NCI-H1417 treated with DMSO at 0.1 percent for 48 hours (cell line): ENCODE results near the gene NOS3.
"Not testable (repeated sequence)": the region's sequence is repeated elsewhere in the genome, so short reads cannot be mapped to it uniquely, and the experiment has no call there.

Source experiments
- DNase-seq: peaks from one replicate; lab custom pipeline; 2025; lab: John Stamatoyannopoulos, UW

NOS3 gene

DNA sequence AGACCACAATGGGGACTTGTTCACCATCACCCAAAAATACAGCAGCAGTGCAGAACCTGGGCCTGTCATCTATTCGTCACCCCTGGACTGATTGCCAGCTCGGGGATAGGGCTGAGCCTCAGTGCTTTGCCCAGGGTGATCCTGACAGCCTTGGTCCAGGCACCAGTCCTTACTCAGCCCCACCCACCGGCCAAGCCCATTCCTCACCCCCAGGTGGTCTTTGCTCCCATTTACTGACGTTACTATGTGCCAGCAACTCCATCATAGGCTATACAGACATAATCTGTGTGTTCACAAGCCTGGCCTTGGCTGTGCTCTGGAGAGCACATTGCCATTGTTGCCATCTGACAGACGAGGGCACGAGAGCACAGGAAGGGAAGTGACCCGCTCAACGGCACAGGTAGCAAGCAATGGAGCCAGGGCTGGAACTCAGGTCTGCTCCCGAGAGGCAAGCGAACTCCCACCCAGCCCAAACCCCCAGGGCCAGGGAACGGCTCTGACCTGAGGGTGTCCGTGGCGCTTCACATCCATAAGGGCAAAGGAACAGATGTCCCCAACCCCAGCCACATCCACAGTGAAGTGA, 26.6 kb downstream of the NOS3 start:
- DNase-seq = no peak

DNA sequence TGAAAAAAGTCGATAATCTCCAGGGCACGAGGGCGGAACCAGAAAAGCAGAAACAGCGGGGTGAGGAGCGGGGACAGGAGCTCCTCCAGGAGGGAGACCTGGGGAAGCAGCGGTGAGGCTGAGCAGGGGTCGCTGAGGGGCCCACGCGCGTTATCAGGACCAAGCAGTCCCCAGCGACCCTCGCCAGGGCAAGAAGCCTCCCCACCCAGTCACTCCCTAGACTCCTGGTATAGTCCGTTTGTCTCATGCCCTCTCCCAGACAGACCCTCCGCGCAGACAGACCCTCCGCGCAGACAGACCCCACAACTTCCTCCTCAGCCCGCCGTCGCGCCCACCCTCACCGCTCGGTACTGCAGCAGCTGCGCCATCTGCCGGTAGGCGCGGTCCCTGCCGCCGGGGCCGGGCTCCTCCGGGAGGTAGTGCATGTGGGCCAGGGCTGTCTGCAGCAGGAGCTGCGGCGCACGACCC, 27.2 kb downstream of the NOS3 start:
- DNase-seq = peak; percentile 48

DNA sequence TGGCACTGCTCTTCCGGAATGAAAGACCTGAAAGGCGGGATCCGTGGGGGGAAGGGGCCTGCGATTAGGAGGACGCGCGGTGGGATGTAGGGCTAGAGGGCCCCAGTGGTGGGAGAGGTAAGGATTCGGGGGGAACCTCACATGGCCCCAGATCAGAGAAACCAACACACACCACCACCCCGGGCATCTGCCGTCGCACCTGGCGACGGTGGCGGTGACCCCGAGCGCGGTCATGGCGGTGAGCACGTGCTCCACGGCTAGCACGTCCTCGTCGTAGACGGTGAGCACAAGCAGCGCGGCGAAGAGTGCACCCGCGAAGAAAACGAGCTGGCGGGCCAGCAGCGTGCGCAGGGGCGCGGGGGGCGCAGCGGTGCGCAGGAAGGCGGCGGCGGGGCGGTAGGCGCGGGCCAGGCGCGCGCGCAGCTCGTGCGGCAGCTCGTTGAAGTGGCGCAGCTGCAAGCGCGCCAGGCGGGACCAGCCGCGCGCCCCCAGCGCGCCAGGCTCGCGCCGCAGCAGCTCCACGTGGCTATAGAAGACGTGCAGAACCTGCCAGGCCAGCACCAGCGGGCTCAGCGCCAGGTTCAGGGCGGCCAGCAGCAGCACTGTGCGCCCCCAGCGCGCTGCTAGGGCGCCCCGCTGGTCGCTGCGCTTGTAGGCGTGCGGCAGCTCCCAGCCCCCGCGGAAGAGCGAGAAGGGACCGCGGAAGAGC, 27.8 kb downstream of the NOS3 start:
- peak; percentile 65 for DNase-seq

DNA sequence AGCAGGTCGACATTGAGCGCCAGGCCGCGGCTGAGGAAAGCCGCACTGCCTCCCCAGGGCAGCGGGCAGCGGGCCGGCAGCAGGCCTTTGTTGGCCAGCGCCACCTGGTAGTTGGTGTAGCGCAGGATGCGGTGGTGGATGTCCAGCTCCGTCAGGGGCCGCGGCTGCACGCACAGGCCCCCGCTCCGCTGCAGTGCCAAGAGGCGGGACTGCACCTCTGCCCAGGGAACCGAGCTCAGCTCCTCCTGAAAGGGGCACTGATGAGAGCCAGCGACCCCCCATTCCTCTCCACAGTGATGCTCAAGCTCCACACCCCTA, 28.3 kb downstream of the NOS3 start:
- DNase-seq = no peak

DNA sequence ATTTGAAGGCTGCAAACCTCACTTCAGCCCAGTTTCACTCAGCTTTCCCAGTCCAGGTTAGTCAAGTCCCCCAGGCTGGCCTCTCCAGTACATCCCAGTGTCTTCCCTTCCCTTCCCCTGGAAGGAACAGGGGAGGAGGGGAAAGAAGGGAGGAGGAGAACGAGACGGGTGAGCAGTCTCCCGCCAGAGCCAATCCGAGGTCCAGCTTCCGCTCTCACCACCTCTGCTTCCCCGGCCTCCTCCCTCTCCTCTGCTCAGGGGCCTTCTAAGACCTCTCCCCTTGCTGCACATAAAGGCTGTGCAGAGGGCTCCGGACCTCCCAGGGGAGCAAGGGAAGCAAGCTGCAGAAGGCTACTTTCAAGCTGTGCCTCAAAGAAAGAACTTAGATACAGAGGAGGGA, 29.4 kb downstream of the NOS3 start:
- no peak for DNase-seq

DNA sequence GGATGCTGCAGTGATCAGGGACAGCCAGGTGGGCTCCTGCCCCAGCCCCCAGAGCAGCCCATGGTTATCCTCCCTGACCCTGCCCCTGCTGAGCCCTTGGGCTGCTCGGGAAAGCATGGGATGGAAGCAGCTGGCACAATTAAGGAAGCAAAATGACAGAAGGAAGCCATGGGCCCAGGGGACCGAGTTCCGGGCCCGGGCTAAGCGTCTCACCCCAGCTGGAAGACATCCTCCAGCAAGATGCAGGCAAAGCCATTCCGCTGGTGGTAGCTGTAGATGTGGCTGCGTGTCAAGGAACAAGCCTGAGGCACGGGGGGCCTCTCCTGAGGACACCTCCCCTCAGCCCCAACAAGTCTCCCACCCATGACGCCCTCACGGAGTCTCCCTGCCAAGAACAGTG, 32.4 kb downstream of the NOS3 start:
- DNase-seq = no peak

DNA sequence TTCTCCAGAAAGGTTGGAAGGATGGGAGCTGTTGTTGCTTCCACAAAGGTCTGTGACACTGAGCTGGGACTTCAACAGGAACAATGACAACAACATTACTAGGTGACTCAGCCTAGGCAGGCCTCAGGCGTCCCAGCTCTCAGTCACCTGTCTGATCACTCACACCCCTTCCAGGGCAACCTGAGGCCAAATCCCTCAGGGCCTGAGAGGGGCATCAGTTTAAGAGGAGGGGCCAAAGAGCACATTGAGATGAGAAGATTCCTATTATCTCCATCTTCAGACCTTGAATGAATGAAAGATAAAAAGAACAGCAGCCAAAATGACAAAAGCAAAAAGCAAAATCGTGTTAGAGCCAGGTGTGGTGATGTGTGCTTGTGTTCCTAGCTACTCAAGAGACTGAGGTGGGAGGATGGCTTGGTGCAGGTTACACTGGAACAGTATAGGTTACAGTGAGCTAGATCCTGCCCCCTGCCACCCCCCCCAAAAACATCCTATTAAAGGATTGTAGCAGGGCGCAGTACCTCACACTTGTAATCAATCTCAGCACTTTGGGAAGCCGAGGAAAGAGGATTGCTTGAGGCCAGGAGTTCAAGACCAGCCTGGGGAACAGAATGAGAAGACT, 33.7 kb downstream of the NOS3 start, which contains the start of gene ATG9B:
TSS of gene ATG9B (minus strand) at position 60 of the 622 bp plus-strand sequence. CDS start 71 bp downstream, outside the sequence.
- no peak for DNase-seq

DNA sequence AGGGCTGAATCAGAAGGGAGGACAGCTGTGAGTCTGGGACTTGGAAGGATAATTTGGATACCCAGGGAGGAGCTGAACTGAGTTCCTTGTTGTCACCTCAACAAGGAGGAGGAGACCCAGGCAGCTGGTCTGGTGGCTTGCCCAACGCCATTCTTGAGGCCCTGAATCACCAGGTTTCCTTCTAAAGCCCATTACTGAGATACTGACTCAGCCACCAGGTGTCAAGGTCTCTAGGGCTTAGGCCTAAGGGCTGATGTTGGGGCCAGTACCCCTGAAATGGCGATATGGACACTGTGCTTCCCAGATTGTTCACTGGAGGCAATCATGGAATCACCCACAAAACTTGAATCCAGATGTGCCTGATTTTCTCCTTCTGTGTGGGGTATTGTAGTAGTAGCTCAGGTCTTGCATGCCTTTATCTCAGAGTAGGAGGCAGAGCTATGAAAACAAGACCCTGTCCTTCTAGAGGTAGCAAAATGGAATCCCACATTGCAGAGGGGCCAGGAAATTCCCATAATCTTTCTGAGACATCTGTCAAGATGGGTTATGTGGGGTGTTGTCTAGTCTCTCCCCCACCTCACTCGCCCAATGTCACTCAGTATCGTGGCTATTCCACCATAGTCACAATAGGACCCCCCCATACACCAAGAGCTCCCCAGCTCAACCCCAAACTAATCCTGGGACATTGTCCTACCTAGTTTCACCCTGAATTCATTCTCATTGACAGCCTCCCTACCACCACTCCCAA, 35.3 kb downstream of the NOS3 start:
- no peak for DNase-seq

DNA sequence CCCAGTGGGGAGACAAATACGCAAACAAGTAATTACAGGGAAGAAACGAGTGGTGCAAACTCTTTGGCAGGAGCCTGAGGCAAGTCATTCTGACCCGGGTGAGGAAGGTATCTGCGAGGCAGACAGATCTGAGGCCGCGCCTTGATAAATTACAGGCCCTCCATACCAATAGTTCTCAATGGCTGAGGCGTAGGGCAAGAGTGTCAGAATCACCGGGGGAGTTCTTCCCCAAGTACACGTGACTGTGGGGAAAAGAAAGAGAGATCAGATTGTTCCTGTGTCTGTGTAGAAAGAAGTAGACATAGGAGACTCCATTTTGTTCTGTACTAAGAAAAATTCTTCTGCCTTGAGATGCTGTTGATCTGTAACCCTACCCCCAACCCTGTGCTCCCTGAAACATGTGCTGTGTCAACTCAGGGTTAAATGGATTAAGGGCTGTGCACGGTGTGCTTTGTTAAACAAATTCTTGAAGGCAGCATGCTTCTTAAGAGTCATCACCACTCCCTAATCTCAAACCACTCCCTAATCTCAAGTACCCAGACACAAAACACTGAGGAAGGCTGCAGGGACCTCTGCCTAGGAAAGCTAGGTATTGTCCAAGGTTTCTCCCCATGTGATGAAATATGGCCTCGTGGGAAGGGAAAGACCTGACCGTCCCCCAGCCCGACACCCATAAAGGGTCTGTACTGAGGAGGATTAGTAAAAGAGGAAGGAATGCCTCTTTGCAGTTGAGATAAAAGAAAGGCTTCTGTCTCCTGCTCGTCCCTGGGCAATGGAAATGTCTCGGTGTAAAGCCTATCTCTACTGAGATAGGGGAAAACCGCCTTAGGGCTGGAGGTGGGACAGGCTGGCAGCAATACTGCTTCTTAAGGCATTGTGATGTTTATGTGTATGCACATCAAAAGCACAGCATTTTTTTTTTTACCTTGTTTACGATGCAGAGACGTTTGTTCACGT, 36.2 kb downstream of the NOS3 start:
- DNase-seq = not testable (repeated sequence)

DNA sequence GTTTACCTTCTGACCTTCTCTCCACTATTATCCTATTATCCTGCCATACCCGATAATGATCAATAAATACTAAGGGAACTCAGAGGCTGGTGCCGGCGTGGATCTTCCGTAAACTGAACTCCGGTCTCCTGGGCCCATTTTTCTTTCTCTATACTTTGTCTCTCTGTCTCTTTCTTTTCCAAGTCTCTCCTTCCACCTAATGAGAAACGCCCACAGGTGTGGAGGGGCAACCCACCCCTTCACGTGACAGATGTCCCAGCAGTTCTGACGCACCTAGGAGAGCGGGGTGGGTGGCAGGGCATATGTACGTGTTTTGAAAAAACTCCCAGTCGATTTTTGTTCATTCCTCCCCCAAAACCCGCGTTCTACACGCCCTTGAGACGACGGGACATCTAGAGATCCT, 36.9 kb downstream of the NOS3 start:
- DNase-seq = not testable (repeated sequence)

DNA sequence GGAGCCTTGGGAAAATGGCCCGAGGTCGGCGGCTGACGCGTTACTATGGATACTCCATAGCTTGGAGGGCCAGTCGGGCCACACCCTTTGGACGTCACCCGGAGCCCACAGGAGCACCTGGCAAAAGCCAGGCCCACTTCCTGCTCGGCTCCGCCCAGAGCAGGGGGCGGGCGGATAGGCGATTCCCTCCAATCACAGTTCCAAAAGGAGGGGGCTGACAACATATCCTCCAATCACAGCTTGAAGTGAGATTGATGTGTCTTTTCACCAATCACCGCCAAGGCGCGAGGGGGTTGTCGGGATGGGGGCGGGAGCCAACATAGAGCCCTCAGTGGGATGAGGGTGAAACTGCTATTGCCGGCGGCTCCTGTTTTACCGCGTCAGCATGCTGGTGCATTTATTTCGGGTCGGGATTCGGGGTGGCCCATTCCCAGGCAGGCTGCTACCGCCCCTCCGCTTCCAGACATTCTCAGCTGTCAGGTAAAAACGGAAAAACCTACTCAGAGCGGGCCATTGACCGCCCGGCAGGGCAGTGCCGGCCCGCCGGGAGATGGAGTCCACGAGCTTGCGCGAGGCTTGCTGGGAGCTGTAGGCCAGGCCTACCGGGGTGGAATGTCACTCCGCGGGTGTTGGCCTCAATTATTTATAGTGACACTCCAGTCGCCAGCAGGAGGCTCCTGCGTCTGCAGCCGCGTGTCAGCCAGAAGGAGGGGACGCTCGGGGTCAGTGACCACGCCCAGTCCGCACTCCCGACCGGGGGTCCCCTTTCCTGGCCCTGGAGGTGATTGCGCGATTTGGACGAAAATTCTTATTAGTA, 37.5 kb downstream of the NOS3 start, which contains the start of gene ABCB8:
TSS of gene ABCB8 (plus strand) at position 320 of the 817 bp plus-strand sequence. CDS start at position 386, 66 bp downstream.
- DNase-seq = peak; percentile 98

DNA sequence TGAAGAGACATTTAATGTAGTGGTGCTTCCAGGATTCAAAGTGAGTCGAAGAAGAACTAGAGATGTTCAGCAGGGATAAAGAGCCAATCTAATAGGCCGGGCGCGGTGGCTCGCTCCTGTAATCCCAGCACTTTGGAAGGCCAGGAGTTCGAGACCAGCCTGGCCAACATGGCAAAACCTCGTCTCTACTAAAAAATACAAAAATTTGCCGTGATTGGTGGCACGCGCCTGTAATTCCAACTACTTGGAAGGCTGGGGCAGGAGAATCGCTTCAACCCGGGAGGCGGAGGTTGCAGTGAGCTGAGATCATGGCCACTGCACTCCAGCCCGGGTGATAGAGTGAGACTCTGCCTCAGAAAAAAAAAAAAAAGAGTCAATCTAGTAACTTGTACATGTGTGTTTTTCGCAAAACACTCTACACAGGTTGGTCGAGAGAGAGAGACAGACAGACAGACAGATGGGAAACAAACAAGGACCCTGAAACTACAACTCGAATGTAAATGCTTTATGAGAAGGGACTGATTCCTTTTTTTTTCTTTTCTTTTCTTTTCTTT, 38.2 kb downstream of the NOS3 start:
- DNase-seq = no peak

DNA sequence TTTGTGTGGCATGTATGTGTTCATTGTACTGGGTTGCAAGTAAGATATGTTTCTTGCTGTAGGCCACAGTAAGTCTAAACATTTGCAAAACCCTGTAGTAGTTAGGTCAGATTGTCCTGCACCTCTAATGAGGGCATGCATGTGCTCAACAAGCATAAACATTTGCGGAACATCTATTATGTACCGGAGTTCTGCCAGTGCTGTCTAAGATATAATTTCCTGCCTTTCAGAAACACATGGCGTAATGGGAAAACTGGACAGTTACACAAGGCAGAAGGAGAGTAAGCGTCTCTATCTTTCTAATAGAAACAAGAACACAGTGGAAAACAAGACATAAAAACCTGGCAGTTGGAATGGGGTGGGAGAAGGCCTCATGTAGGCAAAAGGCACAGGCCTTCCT, 40.2 kb downstream of the NOS3 start:
- DNase-seq = no peak

DNA sequence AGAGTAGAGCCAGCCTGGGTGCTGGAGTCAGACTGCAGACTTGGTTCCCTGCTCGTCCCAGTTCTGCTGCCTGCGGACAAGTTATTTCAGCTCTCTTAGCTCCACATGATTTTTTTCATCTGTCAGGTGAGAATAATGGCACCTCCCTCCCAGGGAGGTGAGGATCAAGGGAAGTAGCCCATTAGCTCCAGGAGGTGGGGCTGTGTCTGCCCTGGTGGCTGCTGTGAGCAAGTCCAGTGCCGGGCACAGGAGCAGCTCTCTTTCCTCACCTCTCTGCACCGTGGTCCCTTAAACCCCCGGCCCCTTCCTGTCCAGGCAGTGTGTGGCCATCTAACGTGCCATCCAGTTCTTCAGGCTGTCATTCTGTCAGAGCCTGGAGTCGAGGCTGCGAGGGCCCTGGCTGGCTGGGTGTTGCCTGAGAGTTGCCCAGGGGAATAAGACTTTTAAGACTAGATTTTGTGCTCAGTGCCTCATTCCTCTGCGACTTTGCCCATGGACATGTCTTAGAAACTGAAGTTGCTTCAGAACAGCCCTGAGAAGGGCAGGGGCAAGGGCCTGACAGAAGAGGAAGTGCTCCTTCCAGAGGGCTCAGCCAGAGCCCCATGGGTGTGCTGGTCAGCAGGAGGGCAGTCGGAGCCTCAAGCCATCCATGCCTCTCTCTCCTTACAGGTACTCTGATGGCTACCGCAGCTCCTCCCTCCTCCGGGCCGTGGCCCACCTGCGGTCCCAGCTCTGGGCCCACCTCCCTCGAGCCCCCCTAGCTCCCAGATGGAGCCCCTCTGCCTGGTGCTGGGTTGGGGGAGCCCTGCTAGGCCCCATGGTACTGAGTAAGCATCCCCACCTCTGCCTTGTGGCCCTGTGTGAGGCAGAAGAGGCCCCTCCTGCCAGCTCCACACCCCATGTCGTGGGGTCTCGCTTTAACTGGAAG, 42.4 kb downstream of the NOS3 start:
- DNase-seq = no peak

DNA sequence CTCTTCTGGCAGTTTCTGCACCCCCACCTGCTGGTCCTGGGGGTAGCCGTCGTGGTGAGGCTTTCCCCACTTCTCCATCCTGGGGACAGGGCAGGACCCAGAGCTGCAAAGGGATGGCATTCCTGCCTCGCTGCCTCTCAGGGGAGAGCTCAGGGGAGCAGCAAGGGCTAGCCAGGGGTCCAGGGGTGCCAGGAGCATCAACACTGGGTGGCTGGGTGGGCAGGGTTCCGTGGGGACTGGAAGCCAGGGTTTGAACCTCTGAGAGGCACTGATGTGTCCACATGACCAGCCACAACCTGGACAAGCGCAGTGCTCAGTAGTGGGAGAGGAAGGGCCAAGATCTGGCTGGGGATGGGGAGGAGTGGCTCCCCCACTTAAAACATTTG, 43.0 kb downstream of the NOS3 start:
- no peak for DNase-seq

DNA sequence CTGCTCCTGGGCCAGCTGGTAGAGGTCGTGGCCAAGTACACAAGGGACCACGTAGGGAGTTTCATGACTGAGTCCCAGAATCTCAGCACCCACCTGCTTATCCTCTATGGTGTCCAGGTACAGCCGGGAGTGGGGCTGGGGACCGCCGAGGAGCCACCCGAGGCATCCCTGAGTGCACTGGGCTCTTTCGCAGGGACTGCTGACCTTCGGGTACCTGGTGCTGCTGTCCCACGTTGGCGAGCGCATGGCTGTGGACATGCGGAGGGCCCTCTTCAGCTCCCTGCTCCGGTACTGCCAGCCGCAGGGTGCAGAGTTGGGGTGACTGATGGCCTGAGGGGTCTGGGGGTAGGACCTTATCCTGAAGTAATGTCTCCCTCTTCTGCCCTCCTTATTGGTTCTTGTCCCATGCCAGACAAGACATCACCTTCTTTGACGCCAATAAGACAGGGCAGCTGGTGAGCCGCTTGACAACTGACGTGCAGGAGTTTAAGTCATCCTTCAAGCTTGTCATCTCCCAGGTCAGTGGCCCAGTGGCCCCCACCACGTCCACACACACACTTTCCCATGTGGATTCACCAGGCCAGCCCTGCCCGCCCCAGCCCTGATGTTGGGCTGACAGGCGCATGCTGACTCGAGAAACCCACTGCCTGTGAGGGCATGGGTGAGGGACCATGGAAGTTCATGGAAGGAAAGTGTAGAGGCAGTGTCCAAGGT, 43.7 kb downstream of the NOS3 start:
- no peak for DNase-seq

DNA sequence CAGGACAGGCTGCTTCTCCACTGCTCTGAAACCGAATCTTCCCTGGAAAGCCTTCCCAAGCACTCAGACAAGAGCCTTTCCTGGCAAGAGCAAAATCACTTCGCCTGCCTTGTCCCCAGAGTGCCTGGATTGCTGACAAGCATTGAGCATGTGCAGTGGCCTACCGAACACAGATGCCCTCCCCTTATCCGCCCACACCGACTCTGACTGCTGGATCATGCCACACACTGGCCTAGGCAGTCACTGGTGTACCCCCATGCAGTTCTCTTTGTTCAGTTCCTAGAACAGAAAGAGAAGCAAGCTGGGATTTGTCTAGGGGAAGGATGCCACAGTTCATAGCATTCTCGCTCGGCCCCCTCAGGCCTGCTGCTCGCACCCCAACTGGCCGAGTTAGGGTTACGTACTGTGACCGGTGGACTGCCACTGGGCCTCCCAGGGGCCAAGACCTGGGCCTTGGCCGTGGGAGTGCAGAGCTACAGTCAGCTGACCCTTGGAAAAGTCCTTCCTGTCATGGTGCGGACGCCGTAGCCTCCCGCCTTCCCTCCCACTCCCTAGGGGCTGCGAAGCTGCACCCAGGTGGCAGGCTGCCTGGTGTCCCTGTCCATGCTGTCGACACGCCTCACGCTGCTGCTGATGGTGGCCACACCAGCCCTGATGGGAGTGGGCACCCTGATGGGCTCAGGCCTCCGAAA, 44.4 kb downstream of the NOS3 start:
- DNase-seq = no peak

DNA sequence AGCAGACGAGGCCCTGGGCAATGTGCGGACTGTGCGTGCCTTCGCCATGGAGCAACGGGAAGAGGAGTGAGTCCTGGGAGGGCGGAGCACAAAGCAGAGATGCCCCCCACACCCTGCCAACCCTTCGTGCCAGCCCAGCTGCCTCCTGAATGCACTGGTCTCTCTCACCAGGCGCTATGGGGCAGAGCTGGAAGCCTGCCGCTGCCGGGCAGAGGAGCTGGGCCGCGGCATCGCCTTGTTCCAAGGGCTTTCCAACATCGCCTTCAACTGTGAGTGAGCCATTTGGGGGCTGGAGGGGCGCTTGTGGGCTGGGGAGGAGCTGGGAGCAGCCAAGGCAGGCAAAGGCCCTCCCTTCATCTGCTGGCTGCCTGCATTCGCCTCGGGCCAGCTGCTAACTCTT, 45.1 kb downstream of the NOS3 start:
- no peak for DNase-seq
